ENCODE data around the gene FAM186B.
"Not testable (repeated sequence)": the region's sequence is repeated elsewhere in the genome, so short reads cannot be mapped to it uniquely, and the experiment has no call there.

FAM186B gene

DNA sequence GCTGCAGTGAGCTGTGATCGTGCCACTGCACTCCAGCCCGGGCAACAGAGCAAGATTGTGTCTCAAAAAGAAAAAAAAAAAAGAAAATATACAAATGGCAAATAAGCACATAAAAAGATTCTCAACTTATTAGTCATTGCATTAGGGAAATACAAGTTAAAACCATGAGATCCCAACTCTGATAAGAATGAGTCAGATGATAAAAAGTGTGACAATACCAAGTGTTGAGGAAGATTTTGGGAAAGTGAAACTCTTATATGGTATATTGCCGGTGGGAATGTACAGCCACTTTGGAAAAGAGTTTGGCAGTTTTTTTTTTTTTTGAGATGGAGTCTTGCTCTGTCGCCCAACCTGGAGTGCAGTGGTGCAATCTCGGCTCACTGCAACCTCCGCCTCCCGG is 10.3 kb upstream of the FAM186B start:
- Histone ChIP-seq H2AFZ (ENCODE audit: low read length) (no peak overlapping the region), H3K9ac (ENCODE audit: low read length) (no peak overlapping the region), H3K36me3 (ENCODE audit: insufficient read depth, low read length) (no peaks in the 10 kb centered on the region), H3F3A (ENCODE audit: insufficient read depth, low read length) (no peaks in the 10 kb centered on the region), H3K27me3 (ENCODE audit: insufficient read depth, low read length) (no peaks in the 10 kb centered on the region), H4K20me1 (ENCODE audit: insufficient read depth, low read length) (no peaks in the 10 kb centered on the region), H3K79me2 (ENCODE audit: insufficient read depth, low read length) (no peaks in the 10 kb centered on the region), H3K4me3 (ENCODE audit: low read depth, low read length, poor library complexity, severe bottlenecking) (no peak overlapping the region), H3K27ac (ENCODE audit: low read depth, low read length, poor library complexity, severe bottlenecking) (no peak overlapping the region), H3K4me1 (ENCODE audit: insufficient read depth, low read length, severe bottlenecking) (no peaks in the 10 kb centered on the region), H3K4me2 (ENCODE audit: low read length) (no peak overlapping the region), H3K9me2 (ENCODE audit: low read depth, low read length) (no peaks in the 10 kb centered on the region), H3K9me3 (ENCODE audit: low read length) (no peaks in the 10 kb centered on the region)
- no peak for TF ChIP-seq EZH2 (IDR thresholded peaks at IDR 0.05; ENCODE audit: borderline replicate concordance, low read length)
- TF ChIP-seq, protein P1, sequence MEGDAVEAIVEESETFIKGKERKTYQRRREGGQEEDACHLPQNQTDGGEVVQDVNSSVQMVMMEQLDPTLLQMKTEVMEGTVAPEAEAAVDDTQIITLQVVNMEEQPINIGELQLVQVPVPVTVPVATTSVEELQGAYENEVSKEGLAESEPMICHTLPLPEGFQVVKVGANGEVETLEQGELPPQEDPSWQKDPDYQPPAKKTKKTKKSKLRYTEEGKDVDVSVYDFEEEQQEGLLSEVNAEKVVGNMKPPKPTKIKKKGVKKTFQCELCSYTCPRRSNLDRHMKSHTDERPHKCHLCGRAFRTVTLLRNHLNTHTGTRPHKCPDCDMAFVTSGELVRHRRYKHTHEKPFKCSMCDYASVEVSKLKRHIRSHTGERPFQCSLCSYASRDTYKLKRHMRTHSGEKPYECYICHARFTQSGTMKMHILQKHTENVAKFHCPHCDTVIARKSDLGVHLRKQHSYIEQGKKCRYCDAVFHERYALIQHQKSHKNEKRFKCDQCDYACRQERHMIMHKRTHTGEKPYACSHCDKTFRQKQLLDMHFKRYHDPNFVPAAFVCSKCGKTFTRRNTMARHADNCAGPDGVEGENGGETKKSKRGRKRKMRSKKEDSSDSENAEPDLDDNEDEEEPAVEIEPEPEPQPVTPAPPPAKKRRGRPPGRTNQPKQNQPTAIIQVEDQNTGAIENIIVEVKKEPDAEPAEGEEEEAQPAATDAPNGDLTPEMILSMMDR (IDR thresholded peaks at IDR 0.05; ENCODE audit: low read length): no peak

DNA sequence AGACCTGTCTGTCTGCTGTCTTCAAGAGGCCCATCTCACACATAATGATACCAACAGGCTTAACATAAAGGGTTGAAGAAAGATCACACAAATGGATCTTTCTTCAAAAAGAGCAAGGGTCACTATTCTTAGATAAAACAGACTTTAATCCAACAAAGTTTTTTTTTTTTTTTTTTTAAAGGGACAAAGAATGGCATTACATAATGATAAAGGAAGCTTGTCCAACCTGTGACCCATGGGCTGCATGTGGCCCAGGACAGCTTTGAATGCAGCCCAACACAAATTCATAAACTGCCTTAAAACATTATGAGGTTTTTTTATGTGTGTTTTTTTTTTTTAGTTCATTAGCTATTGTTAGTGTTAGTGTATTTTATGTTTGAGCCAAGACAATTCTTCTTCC is 6.8 kb upstream of the FAM186B start:
- H3K9me3 ChIP-seq (ENCODE audit: low read length): no peaks in the 10 kb centered on the region
- H3K4me1 ChIP-seq (ENCODE audit: insufficient read depth, low read length, severe bottlenecking): no peaks in the 10 kb centered on the region
- no peaks in the 10 kb centered on the region for H3K27me3 ChIP-seq (ENCODE audit: insufficient read depth, low read length)
- H3F3A ChIP-seq (ENCODE audit: insufficient read depth, low read length): no peaks in the 10 kb centered on the region
- TF ChIP-seq EZH2 (IDR thresholded peaks at IDR 0.05; ENCODE audit: borderline replicate concordance, low read length): no peak
- TF ChIP-seq, protein P1 (IDR thresholded peaks at IDR 0.05; ENCODE audit: low read length): no peak
- H3K4me2 ChIP-seq (ENCODE audit: low read length): no peak overlapping the region
- no peaks in the 10 kb centered on the region for H4K20me1 ChIP-seq (ENCODE audit: insufficient read depth, low read length)
- no peaks in the 10 kb centered on the region for H3K79me2 ChIP-seq (ENCODE audit: insufficient read depth, low read length)
- no peak overlapping the region for H3K9ac ChIP-seq (ENCODE audit: low read length)
- H3K9me2 ChIP-seq (ENCODE audit: low read depth, low read length): no peaks in the 10 kb centered on the region
- no peak overlapping the region for H3K27ac ChIP-seq (ENCODE audit: low read depth, low read length, poor library complexity, severe bottlenecking)
- H3K4me3 ChIP-seq (ENCODE audit: low read depth, low read length, poor library complexity, severe bottlenecking): no peak overlapping the region
- no peaks in the 10 kb centered on the region for H3K36me3 ChIP-seq (ENCODE audit: insufficient read depth, low read length)
- H2AFZ ChIP-seq (ENCODE audit: low read length): no peak overlapping the region

DNA sequence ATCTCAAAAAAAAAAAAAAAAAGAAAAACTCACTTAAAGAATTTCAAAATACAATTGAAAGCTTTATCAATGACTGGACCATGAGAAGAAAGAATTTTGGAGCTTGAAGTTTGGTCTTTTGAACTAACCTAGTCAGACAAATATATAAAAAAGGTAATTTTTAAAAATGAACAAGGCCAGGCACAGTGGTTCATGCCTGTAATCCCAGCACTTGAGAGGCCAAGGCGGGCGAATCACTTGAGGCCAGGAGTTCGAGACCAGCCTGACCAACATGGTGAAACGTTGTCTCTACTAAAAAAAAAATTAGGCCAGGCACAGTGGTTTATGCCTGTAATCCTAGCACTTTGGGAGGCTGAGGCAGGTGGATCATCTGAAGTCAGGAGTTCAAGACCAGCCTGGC is 5.3 kb upstream of the FAM186B start:
- H2AFZ ChIP-seq (ENCODE audit: low read length); H3K27me3 ChIP-seq (ENCODE audit: insufficient read depth, low read length); H3K4me1 ChIP-seq (ENCODE audit: insufficient read depth, low read length, severe bottlenecking); H3K79me2 ChIP-seq (ENCODE audit: insufficient read depth, low read length); H3K36me3 ChIP-seq (ENCODE audit: insufficient read depth, low read length); H4K20me1 ChIP-seq (ENCODE audit: insufficient read depth, low read length); H3K4me3 ChIP-seq (ENCODE audit: low read depth, low read length, poor library complexity, severe bottlenecking); H3K4me2 ChIP-seq (ENCODE audit: low read length); H3K9ac ChIP-seq (ENCODE audit: low read length); H3K9me2 ChIP-seq (ENCODE audit: low read depth, low read length); H3F3A ChIP-seq (ENCODE audit: insufficient read depth, low read length); H3K9me3 ChIP-seq (ENCODE audit: low read length); H3K27ac ChIP-seq (ENCODE audit: low read depth, low read length, poor library complexity, severe bottlenecking): not testable (repeated sequence)

DNA sequence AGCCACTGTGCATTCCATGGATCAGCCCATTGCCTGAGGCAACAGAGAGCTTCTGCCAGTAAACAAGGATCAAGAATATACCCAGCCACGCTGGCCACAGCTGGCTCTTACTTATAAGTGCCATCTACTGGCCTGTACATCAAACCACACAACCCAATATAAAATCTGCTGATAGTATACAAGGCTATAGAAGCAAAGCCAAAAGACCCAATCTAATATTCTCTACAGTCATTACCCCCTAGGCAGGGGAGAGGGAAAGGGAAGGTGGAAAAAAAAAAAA is 4.4 kb upstream of the FAM186B start:
- Histone ChIP-seq H3K4me3 (ENCODE audit: low read depth, low read length, poor library complexity, severe bottlenecking) (no peak overlapping the region), H3K4me2 (ENCODE audit: low read length) (no peak overlapping the region)
- TF ChIP-seq, protein P1 (IDR thresholded peaks at IDR 0.05; ENCODE audit: low read length): peak; percentile 20; the same call in 1 of the 2 replicates
- no peak for TF ChIP-seq EZH2 (IDR thresholded peaks at IDR 0.05; ENCODE audit: borderline replicate concordance, low read length)

More for the DNA sequence above, 4.4 kb upstream of the FAM186B start:
- Histone ChIP-seq H4K20me1 (ENCODE audit: insufficient read depth, low read length) (no peaks in the 10 kb centered on the region), H3K36me3 (ENCODE audit: insufficient read depth, low read length) (no peaks in the 10 kb centered on the region), H3K4me1 (ENCODE audit: insufficient read depth, low read length, severe bottlenecking) (no peaks in the 10 kb centered on the region), H3K79me2 (ENCODE audit: insufficient read depth, low read length) (no peaks in the 10 kb centered on the region), H3K9me3 (ENCODE audit: low read length) (no peaks in the 10 kb centered on the region), H3F3A (ENCODE audit: insufficient read depth, low read length) (no peaks in the 10 kb centered on the region), H3K9ac (ENCODE audit: low read length) (no peak overlapping the region), H3K9me2 (ENCODE audit: low read depth, low read length) (no peaks in the 10 kb centered on the region), H3K27ac (ENCODE audit: low read depth, low read length, poor library complexity, severe bottlenecking) (no peak overlapping the region), H3K27me3 (ENCODE audit: insufficient read depth, low read length) (no peaks in the 10 kb centered on the region), H2AFZ (ENCODE audit: low read length) (no peak overlapping the region)
